PC-3 (cell line): ENCODE measurements around the gene CKS2. TPM values are rescaled to one million over a fixed set of nuclear protein-coding genes. Genes with fewer than 3 reads are reported as not detected.
"Not testable (repeated sequence)": the region's sequence is repeated elsewhere in the genome, so short reads cannot be mapped to it uniquely, and the experiment has no call there.

ENCODE experiments used
- ATAC-seq: fragments of 200-7000 bp; cut with Tn5 transposase; 2 replicates; pipeline ENCODE4 v1.9.1; 2020; ENCODE audit warnings: mild to moderate bottlenecking, moderate library complexity
- BruUV-seq: library from RNA; stranded (reverse); fragments of 400-500 nt; replicated peaks from 2 replicates; lab custom pipeline; 2021; lab: Mats Ljungman, UMichigan
- CTCF ChIA-PET: fragments of 300-600 bp; sonication (Branson Sonifier 250); formaldehyde crosslinking; loops from one replicate; lab custom pipeline; 2022; ENCODE audit warnings: antibody characterized with exemption; lab: Charles Lee
- POLR2A ChIA-PET: fragments of 300-600 bp; sonication (Branson Sonifier 250); formaldehyde crosslinking; loops from one replicate; lab custom pipeline; 2022; ENCODE audit warnings: antibody characterized with exemption; ENCODE audit not compliant: unreplicated experiment; lab: Charles Lee
- DNase-seq: peaks from one replicate; pipeline ENCODE4 v3.0.0-alpha.2; 2015
- H2AFZ ChIP-seq: fragments of 300-600 bp; sonication (generic); 2 replicates; pipeline ENCODE4 v1.6.0; 2016; ENCODE audit warnings: antibody characterized with exemption, low read length
- H3F3A ChIP-seq: fragments of 300-600 bp; sonication (generic); one replicate; pipeline ENCODE4 v1.6.0; 2017; ENCODE audit warnings: antibody characterized with exemption, low read length, control low read depth, mild to moderate bottlenecking; ENCODE audit not compliant: unreplicated experiment
- H3K27ac ChIP-seq: fragments of 300-600 bp; sonication (generic); 2 replicates; pipeline ENCODE4 v1.5.1; 2016; ENCODE audit warnings: mild to moderate bottlenecking, low read length
- H3K27me3 ChIP-seq: fragments of 300-600 bp; sonication (generic); 2 replicates; pipeline ENCODE4 v1.6.1; 2016; ENCODE audit warnings: low read length, mixed read lengths
- H3K36me3 ChIP-seq: fragments of 300-600 bp; sonication (generic); 2 replicates; pipeline ENCODE4 v1.6.1; 2016; ENCODE audit warnings: low read depth, mixed run types, low read length, mixed read lengths
- H3K4me1 ChIP-seq: fragments of 300-600 bp; sonication (generic); 2 replicates; pipeline ENCODE4 v1.5.1; 2016; ENCODE audit warnings: low read length; ENCODE audit not compliant: insufficient read depth
- H3K4me2 ChIP-seq: fragments of 300-600 bp; sonication (generic); 2 replicates; pipeline ENCODE4 v1.6.0; 2016; ENCODE audit warnings: low read length
- H3K4me3 ChIP-seq: fragments of 300-600 bp; sonication (generic); 2 replicates; pipeline ENCODE4 v1.5.1; 2016; ENCODE audit warnings: mild to moderate bottlenecking, low read length, mixed read lengths
- H3K79me2 ChIP-seq: fragments of 300-600 bp; sonication (generic); 2 replicates; pipeline ENCODE4 v1.6.1; 2017; ENCODE audit warnings: low read length, mixed read lengths
- H3K9ac ChIP-seq: fragments of 300-600 bp; sonication (generic); 2 replicates; pipeline ENCODE4 v1.6.0; 2016; ENCODE audit warnings: mild to moderate bottlenecking, low read length
- H3K9me2 ChIP-seq: fragments of 300-600 bp; sonication (generic); replicated peaks from 2 replicates; pipeline ENCODE4 v1.6.1; 2016; ENCODE audit warnings: mixed run types, low read length, mixed read lengths
- H3K9me3 ChIP-seq: fragments of 300-600 bp; sonication (generic); 2 replicates; pipeline ENCODE4 v1.6.1; 2016; ENCODE audit warnings: low read length, mixed read lengths
- H4K20me1 ChIP-seq: fragments of 300-600 bp; sonication (generic); 2 replicates; pipeline ENCODE4 v1.6.1; 2016; ENCODE audit warnings: low read length, mixed read lengths
- EZH2 ChIP-seq: fragments of 300-600 bp; sonication (generic); IDR thresholded peaks from one replicate; pipeline ENCODE4 v1.6.1; 2017; ENCODE audit warnings: antibody characterized with exemption, mild to moderate bottlenecking, low read length; ENCODE audit not compliant: unreplicated experiment
- EZH2phosphoT487 ChIP-seq: fragments of 300-600 bp; sonication (generic); IDR thresholded peaks from 2 replicates; pipeline ENCODE4 v1.6.1; 2018; ENCODE audit warnings: mild to moderate bottlenecking, antibody characterized with exemption, low read length, borderline replicate concordance
- intact Hi-C: fragments of 100-400 bp; cut with micrococcal nuclease; formaldehyde crosslinking; loops from 2 replicates; pipeline ENCODE4 v1.9.0; 2023
- total RNA-seq: library from RNA; depleted of rRNA; stranded (reverse); fragments of >200 nt; gene quantifications from 2 replicates; pipeline ENCODE4 v1.2.3, GENCODE V29; 2014
- TF ChIP-seq, protein P1 (sequence below): fragments of 300-600 bp; sonication (generic); conservative IDR thresholded peaks from 2 replicates; pipeline ENCODE4 v1.5.1; 2017; ENCODE audit warnings: antibody characterized with exemption, low read depth, mild to moderate bottlenecking, low read length

The CKS2 gene
- total RNA-seq, 1 experiment from 2014 or later: 147 TPM

DNA sequence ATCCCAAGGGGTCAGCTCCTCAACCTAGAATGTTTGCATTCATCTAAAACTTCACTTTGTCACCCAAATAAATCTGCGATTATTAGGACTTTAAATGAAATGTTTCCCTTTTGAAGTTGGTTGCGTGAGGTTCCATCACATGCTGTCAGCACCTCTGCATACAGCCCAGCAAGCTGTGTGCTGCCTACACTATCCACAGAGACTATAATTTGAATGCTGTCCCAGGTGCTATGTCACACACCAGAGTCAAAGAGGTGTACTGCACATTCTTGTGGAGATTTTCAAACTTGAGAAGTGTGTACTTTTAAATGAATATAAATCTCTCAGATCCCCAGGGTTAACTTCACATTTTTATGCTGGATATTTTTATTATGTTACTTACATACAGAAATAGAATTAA lies 19.3 kb upstream of the CKS2 start:
- H3K4me1 ChIP-seq: no peaks in the 10 kb centered on the region
- no peak overlapping the region for H3K27ac ChIP-seq
- H2AFZ ChIP-seq: no peak overlapping the region
- ChIA-PET CTCF (no interaction called here), POLR2A (no interaction called here)
- BruUV-seq: no TSS peak
- H4K20me1 ChIP-seq: no peaks in the 10 kb centered on the region
- H3K4me2 ChIP-seq: no peak overlapping the region
- no peaks in the 10 kb centered on the region for H3K9me3 ChIP-seq
- DNase-seq: no peak
- no peaks in the 10 kb centered on the region for H3K36me3 ChIP-seq
- H3K79me2 ChIP-seq: no peaks in the 10 kb centered on the region
- intact Hi-C loops: no loop called here
- TF ChIP-seq EZH2 (no peak), EZH2phosphoT487 (no peak)
- TF ChIP-seq, protein P1, sequence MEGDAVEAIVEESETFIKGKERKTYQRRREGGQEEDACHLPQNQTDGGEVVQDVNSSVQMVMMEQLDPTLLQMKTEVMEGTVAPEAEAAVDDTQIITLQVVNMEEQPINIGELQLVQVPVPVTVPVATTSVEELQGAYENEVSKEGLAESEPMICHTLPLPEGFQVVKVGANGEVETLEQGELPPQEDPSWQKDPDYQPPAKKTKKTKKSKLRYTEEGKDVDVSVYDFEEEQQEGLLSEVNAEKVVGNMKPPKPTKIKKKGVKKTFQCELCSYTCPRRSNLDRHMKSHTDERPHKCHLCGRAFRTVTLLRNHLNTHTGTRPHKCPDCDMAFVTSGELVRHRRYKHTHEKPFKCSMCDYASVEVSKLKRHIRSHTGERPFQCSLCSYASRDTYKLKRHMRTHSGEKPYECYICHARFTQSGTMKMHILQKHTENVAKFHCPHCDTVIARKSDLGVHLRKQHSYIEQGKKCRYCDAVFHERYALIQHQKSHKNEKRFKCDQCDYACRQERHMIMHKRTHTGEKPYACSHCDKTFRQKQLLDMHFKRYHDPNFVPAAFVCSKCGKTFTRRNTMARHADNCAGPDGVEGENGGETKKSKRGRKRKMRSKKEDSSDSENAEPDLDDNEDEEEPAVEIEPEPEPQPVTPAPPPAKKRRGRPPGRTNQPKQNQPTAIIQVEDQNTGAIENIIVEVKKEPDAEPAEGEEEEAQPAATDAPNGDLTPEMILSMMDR: no peak
- no peak overlapping the region for H3K9ac ChIP-seq
- H3F3A ChIP-seq: no peaks in the 10 kb centered on the region
- no peak for ATAC-seq
- no peak overlapping the region for H3K4me3 ChIP-seq
- H3K9me2 ChIP-seq: no peaks in the 10 kb centered on the region
- no peaks in the 10 kb centered on the region for H3K27me3 ChIP-seq

DNA sequence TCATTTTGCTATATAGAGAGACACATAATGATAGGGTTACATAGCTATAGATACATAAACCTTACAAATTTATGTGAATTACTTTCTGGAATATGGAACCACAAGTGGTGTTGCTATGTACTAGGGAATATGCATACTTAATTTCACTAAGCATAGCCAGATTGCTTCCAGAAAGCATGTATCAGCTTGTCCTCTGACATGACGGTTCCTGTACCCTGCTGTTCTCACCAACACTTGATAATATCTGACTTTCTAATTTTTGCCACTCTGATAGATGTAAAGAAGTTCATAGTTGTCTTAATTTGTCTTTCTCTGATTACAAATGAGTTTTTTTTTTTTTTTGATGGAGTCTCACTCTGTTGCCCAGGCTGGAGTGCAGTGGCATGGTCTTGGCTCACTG lies 18.0 kb upstream of the CKS2 start:
- no peak overlapping the region for H3K4me3 ChIP-seq
- DNase-seq (no peak), ATAC-seq (no peak)
- ChIA-PET POLR2A (no interaction called here), CTCF (no interaction called here)
- H3K9me2 ChIP-seq: no peaks in the 10 kb centered on the region
- H3F3A ChIP-seq: no peaks in the 10 kb centered on the region
- H3K79me2 ChIP-seq: no peaks in the 10 kb centered on the region
- no peak overlapping the region for H2AFZ ChIP-seq
- H4K20me1 ChIP-seq: no peaks in the 10 kb centered on the region
- no TSS peak for BruUV-seq
- no peaks in the 10 kb centered on the region for H3K9me3 ChIP-seq
- intact Hi-C loops: no loop called here
- H3K27ac ChIP-seq: no peak overlapping the region
- H3K27me3 ChIP-seq: no peaks in the 10 kb centered on the region
- TF ChIP-seq EZH2phosphoT487 (no peak), EZH2 (no peak)
- TF ChIP-seq, protein P1: no peak
- H3K4me2 ChIP-seq: no peak overlapping the region
- H3K4me1 ChIP-seq: no peaks in the 10 kb centered on the region
- H3K9ac ChIP-seq: no peak overlapping the region
- no peaks in the 10 kb centered on the region for H3K36me3 ChIP-seq

DNA sequence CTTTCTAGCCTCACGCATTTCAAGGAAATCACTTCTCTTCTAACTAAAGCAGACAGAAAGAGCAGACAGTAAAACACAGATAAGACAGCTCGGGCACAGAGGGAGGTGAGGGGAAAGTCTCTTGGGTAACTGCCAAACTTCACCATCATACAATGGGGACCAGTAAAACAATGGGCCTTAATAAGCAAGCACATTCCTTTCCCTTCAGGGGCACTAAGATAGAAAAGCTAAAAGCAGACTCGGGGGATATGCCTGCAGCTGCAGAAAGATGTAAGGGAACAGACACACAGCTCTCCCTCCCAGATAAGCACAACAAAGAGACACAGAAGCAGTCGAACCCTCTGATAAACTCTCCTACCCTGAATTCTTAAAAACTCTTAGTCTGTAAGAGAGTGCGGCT lies 15.6 kb upstream of the CKS2 start:
- BruUV-seq: no TSS peak
- H3K9ac ChIP-seq: no peak overlapping the region
- intact Hi-C loops: no loop called here

DNA sequence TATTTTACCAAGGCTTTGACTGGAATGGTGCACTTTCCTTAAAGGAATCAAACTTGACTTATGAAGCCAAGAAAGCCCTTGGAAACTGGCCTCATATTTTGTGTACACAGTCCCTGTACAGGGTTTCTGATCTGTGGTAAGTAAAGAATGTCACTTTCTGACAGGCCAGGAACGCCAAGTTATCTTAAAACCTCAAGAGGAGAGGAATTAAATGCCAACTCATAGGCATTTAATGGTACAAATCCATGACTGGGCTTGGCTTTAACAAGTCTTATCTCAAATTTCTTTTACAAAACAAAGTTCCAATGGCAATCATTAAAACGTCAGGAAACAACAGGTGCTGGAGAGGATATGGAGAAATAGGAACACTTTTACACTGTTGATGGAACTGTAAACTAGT lies 9.0 kb upstream of the CKS2 start:
- BruUV-seq, H3K36me3 ChIP-seq, CTCF ChIA-PET, POLR2A ChIA-PET, H3K9me3 ChIP-seq, intact Hi-C loops, DNase-seq, H2AFZ ChIP-seq, ATAC-seq, H3F3A ChIP-seq, H3K4me2 ChIP-seq, H3K27ac ChIP-seq, H3K27me3 ChIP-seq, H3K9ac ChIP-seq, H3K79me2 ChIP-seq, H3K9me2 ChIP-seq, H4K20me1 ChIP-seq, H3K4me3 ChIP-seq: not testable (repeated sequence)
- peaks cover 16% of the 10 kb centered on the region for H3K4me1 ChIP-seq

More for the DNA sequence above, 15.6 kb upstream of the CKS2 start:
- POLR2A ChIA-PET: no interaction called here
- Histone ChIP-seq H3K4me3 (no peak overlapping the region), H3K27ac (no peak overlapping the region), H4K20me1 (no peaks in the 10 kb centered on the region), H3F3A (no peaks in the 10 kb centered on the region), H3K79me2 (no peaks in the 10 kb centered on the region), H3K4me2 (no peak overlapping the region), H2AFZ (no peak overlapping the region), H3K36me3 (no peaks in the 10 kb centered on the region), H3K9me2 (no peaks in the 10 kb centered on the region), H3K4me1 (peaks cover 13% of the 10 kb centered on the region), H3K9me3 (no peaks in the 10 kb centered on the region), H3K27me3 (no peaks in the 10 kb centered on the region)
- DNase-seq (no peak), ATAC-seq (no peak)
- CTCF ChIA-PET: no interaction called here
- TF ChIP-seq EZH2 (no peak), EZH2phosphoT487 (no peak)
- TF ChIP-seq, protein P1: no peak
